Testis (tissue), 2 donors: ENCODE results near the gene SHC1.

Experiments used
- POLR2A ChIP-seq: fragments of 450-650 bp; IDR thresholded peaks from one replicate; pipeline ENCODE4 v1.6.1; 2017; ENCODE audit warnings: antibody characterized with exemption, mild to moderate bottlenecking, moderate library complexity
- TF ChIP-seq, protein P1 (sequence below), 3 experiments: fragments of 450-650 bp in 2 of 3; fragments of 200-600 bp in 1 of 3; sonication (generic) in 1 of 3; IDR thresholded peaks; one replicate each; pipeline ENCODE4 v1.5.1; 2016 to 2019; ENCODE audit warnings: antibody characterized with exemption in 3 of 3, mild to moderate bottlenecking in 2 of 3, moderate library complexity in 1 of 3

DNA sequence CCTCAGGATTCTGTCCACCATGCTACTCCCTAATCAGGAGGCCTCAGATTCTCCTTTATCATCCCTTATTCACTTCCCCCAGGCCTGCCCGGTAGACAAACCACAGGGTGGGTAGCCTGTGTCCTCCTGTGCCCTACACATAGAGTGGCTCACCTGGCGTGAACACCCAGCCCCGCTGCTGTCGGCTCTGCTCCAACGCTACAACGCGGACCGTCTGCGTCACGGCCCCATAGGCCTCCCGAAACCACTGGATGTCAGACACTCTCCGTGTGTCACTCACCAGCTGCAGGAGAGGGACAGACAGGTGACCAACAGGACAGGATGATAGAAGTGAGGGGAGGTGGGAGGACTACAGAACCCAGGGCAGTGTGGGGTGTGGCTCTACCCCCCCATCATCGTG, 44.3 kb downstream of the SHC1 start:
- TF ChIP-seq, protein P1, sequence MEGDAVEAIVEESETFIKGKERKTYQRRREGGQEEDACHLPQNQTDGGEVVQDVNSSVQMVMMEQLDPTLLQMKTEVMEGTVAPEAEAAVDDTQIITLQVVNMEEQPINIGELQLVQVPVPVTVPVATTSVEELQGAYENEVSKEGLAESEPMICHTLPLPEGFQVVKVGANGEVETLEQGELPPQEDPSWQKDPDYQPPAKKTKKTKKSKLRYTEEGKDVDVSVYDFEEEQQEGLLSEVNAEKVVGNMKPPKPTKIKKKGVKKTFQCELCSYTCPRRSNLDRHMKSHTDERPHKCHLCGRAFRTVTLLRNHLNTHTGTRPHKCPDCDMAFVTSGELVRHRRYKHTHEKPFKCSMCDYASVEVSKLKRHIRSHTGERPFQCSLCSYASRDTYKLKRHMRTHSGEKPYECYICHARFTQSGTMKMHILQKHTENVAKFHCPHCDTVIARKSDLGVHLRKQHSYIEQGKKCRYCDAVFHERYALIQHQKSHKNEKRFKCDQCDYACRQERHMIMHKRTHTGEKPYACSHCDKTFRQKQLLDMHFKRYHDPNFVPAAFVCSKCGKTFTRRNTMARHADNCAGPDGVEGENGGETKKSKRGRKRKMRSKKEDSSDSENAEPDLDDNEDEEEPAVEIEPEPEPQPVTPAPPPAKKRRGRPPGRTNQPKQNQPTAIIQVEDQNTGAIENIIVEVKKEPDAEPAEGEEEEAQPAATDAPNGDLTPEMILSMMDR (IDR thresholded peaks at IDR 0.05): no peak
- no peak for TF ChIP-seq POLR2A
